NCI-H82 treated with DMSO at 0.1 percent for 48 hours (cell line): ENCODE data around the gene TADA3.

ENCODE experiments used
- DNase-seq: peaks from one replicate; lab custom pipeline; 2025; ENCODE audit not compliant: unreplicated experiment; lab: John Stamatoyannopoulos, UW

TADA3 gene

DNA sequence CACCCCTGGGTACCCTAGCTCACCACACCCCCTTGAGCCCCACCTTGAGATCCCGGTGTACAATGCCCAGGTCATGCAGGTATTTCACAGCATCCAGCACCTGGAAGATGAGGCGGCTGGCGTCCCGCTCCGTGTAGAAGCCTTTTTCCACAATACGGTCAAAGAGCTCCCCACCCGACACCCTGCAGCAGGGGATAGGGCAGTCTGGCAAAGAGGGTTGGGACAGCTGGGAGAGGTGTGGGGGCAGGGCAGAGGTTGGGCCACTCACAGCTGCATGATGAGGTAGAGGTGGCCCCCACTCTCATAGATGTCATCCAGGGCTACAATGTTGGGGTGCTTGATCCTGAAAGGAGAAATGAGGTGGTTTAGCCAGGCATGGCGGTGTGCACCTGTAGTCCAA lies 29.4 kb downstream of the TADA3 start:
- no peak for DNase-seq

DNA sequence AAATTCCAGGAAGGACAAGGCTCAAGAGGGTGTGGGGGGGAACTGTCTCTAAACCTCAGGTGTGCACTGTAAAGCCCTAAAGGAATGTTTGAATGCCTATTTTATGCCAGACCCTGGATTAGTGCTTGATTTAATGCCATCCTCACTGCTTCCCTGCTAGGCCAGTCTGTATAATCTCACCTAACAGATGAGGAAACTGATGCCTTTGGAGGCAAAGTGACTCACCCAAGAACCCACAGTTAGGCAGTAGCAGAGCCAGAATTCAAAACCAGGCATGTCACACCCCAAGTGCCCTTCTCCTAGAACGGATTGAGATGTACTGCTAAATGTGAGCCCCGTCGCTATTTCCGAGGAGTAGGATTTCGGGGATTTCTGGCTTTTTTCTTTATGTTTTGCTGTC lies 30.4 kb downstream of the TADA3 start:
- no peak for DNase-seq

DNA sequence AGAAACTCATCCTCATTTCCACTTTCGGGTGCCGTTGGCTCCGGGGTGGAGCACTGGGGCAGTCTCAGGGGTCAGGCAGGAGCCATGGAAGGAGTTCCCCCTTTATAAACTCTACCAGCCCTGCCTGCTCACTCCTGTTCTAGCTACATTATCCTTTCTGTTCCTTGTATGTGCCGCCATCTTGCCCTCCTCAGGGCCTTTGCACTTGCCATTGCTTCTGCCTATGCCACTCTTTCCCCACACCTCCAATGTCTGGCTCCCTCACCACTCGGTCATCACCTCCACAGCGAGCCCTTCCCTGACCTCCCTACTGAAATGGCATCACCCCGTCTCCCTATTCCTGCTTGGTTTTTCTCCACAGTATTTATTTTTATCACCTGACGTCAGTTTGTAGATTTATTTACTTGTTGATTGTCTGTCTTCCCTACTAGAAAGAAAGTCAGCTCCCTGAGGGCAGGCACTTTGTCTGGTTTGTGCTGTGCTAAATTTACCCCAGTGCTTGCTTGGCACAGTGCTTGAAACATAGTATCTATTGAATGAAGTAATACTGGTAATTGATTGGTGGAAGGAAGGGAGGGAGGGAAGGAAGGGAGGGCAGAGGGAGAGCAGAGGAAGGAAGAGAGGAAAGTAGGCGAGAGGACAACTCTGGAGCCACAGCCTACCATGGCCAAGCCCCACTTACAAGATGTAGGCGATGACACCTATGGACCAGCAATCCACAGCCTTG lies 31.3 kb downstream of the TADA3 start:
- DNase-seq: no peak

DNA sequence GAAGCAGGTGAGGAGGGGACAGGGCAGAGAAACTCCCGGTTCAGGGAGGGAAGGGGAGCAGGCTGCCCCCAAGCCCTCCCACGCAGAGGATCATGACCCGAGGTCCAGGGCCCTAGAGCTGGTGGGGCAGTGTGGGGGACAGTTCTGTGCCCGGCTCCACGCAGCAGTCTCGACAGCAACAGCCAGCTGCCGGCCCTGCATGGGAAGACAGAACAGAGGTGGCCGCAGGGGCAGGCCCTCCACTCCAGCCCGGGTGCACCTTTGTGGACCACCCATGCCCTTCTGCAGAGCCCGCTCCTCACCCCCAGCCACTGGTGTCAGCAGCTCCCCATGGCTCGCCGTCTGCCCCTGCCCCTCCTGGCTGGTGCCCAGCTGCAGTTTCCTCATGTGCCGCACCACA lies 34.8 kb downstream of the TADA3 start:
- DNase-seq: no peak

DNA sequence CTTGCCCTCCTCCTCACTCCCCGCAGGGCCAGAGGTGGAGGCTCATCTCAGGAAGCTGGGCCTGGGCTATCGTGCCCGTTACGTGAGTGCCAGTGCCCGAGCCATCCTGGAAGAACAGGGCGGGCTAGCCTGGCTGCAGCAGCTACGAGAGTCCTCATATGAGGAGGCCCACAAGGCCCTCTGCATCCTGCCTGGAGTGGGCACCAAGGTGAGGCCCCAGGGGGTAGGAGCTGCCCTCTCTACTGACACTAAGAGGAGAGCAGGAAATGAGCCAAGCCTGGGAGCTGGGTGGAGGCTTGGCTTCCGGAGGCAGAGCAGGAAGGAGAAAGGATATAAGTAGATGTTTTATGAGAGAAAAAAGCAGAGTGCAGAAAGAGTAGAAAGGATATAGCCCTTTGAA lies 37.6 kb downstream of the TADA3 start:
- DNase-seq: no peak

DNA sequence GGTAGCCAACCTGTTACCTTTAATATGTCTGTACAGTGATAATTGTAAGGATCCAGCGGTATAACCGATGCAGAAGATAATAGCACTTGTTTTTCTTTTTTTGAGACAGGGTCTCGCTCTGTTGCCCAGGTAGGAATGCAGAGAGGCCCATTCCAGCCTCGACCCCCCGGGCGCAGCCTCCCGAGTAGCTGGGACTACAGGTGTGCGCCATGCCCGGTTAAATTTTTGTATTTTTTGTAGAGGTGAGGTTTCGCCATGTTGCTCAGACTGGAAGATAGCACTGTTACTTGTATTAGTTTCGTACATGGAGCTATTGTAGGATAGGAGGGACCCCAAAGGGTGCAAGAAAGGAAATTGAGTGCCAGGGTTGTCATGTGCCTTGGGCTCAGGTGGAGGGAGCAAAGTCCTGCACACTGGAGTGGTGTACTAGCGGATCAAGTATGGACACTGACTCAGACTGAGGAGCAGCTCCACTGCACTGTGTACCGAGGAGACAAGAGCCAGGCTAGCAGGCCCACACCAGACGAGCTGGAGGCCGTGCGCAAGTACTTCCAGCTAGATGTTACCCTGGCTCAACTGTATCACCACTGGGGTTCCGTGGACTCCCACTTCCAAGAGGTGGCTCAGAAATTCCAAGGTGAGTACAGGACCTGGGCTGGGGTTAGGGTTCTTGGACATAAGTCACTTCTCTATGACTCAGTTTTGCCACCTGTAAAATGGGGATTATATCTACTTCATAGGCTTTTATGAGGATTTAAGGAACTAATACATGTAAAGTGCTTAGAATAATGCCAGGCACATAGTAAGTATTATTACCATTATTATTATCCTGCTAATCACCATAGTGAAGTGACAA lies 41.5 kb downstream of the TADA3 start:
- no peak for DNase-seq

DNA sequence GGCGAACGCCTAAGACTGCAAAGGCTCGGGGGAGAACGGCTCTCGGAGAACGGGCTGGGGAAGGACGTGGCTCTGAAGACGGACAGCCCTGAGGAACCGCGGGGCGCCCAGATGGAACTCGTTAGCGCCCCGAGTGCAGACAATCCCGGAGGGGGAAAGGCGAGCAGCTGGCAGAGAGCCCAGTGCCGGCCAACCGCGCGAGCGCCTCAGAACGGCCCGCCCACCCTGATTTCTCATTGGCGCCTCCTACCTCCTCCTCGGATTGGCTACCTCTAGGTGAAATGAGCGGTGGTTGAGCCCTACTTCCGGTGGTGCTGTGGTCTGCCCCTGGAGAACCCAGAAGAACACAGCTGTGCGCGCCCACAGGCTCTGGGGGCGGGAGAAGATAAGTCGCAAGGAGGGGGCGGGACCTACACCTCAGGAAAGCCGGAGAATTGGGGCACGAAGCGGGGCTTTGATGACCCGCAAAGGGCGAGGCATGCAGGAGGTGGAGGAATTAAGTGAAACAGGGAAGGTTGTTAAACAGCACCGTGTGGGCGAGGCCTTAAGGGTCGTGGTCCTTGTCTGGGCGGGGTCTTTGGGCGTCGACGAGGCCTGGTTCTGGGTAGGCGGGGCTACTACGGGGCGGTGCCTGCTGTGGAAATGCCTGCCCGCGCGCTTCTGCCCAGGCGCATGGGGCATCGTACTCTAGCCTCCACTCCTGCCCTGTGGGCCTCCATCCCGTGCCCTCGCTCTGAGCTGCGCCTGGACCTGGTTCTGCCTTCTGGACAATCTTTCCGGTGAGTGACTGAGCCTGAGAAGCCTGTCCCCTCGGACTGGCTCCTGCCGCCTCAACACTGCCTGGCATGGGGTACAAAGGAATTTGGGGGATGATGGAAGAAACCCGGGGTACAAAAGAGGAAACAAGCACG lies 42.4 kb downstream of the TADA3 start, which contains the start of gene OGG1:
Gene OGG1 (plus strand): TSS at position 308 of the 911 bp plus-strand sequence. CDS start 335 bp downstream, at position 643.
- peak; percentile 95 for DNase-seq

DNA sequence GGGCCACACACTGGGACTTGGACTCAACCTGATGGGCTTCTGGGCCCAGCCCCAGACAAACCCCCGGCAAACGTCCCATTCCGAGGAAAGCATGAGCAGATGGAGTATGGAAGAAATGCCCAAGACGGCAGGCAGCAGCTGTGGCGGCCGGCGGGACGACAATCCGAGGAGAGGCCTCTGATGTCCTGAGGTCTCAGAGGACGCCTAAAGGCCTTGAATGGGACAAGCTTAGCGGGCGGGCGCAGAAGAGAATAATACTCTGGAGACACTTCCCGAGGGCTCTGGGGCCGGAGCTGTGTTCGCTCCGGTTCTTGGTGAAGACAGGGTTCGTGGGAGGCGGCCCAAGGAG lies 43.0 kb downstream of the TADA3 start:
- no peak for DNase-seq

DNA sequence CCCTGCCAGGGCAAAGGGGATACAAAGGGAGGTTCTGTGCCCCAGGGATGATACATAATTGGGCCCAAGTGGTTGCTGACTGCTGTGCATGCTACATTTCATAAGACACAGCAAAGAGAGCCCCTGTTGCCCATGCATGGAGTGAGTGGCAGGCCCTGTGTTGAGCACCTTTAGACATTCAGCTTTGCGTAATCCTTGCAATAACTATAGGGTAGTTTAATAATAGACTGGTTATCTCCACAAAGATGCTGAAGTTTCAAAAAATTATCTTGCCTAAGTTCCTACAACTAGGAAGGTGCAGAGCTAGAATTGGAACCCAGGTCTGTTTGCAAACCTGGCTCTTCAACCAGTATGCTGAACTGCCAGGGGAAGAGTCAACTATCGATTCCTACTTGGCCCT lies 44.2 kb downstream of the TADA3 start:
- DNase-seq: no peak

DNA sequence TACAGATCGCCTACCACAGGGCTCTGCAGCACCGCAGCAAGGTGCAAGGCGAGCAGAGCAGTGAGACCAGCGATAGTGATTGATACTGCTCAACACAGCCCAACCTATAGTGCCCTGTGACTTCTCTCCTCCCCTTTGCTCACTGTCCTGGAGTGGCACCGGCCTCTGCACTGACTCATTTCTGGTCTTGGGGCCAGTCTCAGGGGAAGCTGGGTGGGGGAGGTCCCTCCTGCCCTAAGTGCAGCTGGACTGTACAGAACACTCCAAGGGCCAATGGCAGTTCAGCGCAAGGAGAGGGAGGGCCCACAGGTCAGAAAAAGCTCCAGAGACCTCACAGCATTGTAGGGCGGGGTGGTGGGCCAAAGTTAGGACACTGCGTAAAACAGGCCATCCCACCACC lies 45.0 kb downstream of the TADA3 start:
- DNase-seq: no peak

DNA sequence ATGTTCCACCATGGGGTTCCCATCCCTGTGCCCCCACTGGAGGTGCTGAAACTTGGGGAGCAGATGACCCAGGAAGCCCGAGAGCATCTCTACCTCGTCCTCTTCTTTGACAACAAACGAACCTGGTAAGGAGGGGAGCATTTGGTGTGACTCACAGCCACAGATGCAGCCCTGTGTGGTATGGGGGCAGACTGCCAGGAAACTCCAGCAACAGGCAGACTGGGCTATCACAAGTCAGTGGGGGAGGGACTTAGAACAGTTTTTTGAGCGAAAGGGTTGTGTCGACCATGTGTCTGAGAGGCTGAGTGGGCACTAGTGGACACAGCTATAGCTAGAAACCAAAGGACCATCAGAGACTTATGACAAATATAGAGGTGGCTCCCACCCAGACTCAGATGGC lies 45.9 kb downstream of the TADA3 start:
- DNase-seq: no peak

DNA sequence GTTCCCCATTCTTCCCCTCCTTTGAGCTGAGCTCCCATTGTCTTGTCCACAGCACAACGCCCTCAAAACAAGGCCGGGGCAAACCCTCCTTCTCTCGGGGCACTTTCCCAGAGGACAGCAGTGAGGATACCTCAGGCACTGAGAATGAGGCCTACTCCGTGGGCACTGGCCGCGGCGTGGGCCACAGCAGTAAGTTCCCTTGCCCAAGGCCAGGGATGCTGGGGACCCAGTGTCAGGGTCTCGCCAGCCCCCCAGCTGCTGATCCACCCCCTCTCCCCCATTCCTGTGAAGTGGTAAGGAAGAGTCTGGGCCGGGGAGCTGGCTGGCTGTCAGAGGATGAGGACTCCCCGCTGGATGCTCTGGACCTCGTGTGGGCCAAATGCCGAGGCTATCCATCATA lies 46.8 kb downstream of the TADA3 start:
- DNase-seq: no peak

DNA sequence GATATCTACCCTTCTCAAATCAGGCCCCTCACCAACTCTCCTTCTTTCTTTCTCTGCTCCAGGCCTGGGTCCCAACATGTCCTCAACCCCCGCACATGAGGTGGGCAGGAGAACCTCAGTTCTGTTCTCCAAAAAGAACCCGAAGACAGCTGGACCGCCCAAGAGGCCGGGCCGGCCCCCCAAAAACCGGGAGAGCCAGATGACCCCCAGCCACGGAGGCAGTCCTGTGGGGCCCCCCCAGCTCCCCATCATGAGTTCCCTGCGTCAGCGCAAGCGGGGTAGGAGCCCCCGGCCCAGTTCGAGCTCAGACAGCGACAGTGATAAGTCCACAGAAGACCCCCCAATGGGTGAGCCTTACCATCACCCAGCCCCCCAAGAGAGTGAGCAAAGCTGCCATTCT lies 48.1 kb downstream of the TADA3 start:
- no peak for DNase-seq

DNA sequence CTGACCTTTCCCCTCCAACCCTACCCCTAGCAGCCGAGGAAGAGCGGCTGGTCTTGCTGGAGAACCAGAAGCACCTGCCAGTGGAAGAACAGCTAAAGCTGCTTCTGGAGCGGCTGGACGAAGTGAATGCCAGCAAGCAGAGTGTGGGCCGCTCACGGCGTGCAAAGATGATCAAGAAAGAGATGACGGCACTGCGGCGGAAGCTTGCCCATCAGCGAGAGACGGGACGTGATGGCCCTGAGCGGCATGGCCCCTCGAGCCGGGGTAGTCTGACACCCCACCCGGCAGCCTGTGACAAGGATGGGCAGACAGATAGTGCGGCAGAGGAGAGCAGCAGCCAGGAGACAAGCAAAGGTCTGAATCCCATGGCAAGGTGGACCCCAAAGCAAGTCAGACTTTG lies 48.7 kb downstream of the TADA3 start:
- no peak for DNase-seq

DNA sequence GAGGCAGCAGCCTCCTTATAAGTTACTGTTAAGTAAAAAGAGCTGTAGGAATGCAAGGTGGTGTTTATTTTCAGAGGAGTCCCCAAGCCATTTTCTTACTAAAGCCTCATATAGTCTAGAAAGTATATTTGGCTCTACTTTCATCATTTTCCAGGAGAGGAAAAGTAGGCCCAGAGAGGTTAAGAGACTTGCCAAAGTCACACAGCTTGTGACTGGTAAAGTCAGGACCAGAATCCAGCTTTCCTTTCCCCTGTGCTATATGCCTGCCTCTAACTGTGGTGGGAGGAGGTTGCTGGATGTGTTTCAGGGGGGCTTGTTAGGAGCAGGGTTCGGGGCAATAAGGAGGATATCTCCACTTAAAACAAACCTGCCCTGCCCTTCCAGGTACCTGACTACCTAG lies 49.7 kb downstream of the TADA3 start:
- DNase-seq: no peak

DNA sequence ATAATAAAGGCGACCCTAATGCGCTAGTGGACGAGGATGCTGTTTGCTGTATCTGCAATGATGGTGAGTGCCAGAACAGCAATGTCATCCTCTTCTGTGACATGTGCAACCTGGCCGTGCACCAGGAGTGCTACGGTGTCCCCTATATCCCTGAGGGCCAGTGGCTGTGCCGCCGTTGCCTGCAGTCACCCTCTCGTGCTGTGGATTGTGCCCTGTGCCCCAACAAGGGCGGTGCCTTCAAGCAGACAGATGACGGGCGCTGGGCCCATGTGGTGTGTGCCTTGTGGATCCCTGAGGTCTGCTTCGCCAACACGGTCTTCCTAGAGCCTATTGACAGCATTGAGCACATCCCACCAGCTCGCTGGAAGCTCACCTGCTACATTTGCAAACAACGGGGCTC lies 53.1 kb downstream of the TADA3 start:
- no peak for DNase-seq

DNA sequence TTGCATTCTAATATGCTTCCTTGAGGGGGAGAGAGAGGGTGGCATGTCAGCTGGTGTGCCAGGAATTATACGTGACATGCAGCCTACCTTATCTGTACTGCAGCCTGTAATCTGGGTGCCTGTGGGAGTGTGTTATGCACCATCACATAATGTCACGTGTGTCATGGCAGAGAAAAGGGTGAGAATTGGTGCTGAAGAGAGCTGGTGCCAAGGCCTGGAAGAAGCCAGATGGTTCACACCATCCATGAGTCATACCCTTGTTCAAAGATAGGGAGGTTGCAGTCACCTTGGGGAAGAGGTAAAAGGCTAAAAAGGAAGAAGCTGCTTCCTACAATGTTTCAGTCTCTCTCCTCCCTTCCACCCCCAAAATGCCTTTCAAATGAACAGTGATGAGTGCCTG lies 55.4 kb downstream of the TADA3 start:
- DNase-seq: no peak

DNA sequence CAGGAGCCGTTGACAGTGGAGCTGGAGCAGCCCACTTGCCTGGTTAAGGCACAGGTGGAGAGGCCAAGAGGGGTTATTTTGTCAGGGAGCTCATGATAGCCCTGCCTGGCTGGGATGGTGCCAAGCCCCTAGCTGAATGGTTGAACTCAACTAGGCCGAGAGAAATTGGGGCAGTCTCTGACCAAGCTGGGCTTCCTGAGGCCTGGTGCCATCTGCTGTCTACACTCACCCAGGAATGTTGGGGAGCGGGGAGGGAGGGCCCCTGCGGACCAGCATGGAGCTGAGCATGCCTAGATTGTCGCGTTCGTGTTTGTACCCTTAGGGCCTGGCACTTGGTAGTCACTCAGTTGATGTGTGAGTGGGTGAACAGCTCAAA lies 59.5 kb downstream of the TADA3 start:
- no peak for DNase-seq

DNA sequence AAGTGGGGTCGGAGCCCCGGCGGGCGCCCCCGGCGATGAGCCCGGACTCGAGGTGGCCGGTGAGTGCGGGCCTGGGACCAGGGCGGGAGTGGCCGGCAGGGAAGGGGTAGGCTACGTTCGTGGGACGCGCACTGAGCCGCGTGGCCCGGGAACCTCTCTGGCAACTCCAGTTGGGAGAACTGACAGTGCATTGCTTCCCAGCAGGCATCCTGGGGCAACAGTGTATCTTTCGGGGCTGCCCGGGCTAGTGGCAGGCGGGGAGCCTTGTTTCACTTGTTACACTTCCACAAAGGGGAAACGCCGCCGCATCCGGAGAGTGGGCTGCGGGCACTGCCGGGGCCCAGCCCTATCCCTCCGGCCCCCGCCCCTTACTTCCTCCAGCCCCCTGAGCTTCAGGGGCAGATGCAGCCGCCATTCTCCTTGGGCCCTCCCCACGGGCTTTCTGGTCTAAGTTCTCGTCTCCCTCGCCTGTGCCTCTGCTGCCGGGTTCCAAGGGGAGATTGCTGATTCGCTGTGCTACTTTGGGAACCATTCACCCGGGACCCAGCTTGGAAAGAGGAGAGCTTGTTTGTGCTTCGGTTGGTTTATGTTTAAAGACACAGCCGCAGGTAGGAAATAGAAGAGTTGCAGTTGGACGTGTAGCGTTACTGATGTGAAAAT lies 60.1 kb downstream of the TADA3 start:
- no peak for DNase-seq

DNA sequence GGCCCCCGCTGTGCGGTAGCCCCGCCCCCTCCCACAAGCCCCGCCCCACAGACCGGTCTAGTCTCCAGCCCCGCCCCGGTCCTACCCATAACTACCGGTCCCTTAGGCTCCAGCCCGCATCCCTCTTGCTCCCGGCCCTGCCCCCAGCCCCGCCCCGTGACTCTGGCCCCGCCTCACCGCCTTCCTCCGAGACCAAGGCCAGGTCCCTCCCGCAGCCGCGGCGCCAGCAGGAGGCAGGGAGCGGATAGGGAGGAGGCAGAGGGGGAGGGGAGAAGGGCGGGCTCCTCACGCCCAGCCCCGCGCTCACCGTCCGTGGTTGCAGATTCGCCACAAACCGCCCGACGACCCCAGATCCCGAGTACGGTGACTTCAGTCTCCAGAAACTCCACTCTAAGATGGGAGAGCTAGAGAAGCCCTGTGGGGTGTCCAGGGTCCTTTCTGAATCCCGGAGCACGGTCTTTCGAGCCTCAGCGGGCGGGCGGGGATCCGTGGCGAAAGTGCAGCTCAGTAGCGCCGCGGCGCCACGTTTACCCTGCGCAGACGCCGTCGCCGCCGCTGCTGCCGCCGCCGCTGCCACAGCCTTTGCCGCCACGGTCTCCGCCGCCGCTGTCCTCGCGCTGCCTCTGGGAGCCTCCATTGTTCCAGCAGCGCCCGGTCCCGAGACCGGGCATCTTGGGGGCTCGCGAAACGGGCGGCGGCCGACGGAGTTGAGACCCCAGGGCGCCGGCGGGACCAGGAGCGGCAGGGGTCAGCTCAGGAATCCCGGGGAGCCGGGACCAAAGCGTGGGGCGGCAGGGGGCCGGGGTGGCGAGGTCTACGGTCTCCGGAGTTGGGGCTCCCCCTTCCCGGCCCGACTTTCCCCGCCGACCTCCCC lies 60.8 kb downstream of the TADA3 start, which contains the start of gene BRPF1:
Gene BRPF1 (plus strand): TSS at position 530 of the 874 bp plus-strand sequence. CDS start 2,406 bp downstream, outside the sequence.
- peak; percentile 94 for DNase-seq
